Transverse colon (tissue), 4 donors: Measurements from ENCODE around the gene CKB.

Source experiments
- EP300 ChIP-seq: sonication (generic); formaldehyde crosslinking; IDR thresholded peaks from one replicate; pipeline ENCODE4 v1.6.1; 2017; ENCODE audit warnings: antibody characterized with exemption, low read depth
- POLR2A ChIP-seq: fragments of 450-650 bp; IDR thresholded peaks from one replicate; pipeline ENCODE4 v1.6.1; 2016; ENCODE audit warnings: antibody characterized with exemption, mild to moderate bottlenecking, moderate library complexity
- POLR2AphosphoS5 ChIP-seq, 3 donors: sonication (generic); formaldehyde crosslinking; IDR thresholded peaks; one replicate each; pipeline ENCODE4 v1.6.1; 2016; ENCODE audit warnings: antibody characterized with exemption in 3 of 3
- TF ChIP-seq, protein P1 (sequence below), 5 experiments: fragments of 200-600 bp in 3 of 5; fragments of 450-650 bp in 2 of 5; sonication (generic) in 3 of 5; IDR thresholded peaks; 1 replicate in 2 of 5; 2 replicates in 3 of 5; pipeline ENCODE4 v1.5.1; 2016 to 2017; ENCODE audit warnings: antibody characterized with exemption in 5 of 5, inconsistent platforms in 3 of 5, mild to moderate bottlenecking in 2 of 5, moderate library complexity in 1 of 5

DNA sequence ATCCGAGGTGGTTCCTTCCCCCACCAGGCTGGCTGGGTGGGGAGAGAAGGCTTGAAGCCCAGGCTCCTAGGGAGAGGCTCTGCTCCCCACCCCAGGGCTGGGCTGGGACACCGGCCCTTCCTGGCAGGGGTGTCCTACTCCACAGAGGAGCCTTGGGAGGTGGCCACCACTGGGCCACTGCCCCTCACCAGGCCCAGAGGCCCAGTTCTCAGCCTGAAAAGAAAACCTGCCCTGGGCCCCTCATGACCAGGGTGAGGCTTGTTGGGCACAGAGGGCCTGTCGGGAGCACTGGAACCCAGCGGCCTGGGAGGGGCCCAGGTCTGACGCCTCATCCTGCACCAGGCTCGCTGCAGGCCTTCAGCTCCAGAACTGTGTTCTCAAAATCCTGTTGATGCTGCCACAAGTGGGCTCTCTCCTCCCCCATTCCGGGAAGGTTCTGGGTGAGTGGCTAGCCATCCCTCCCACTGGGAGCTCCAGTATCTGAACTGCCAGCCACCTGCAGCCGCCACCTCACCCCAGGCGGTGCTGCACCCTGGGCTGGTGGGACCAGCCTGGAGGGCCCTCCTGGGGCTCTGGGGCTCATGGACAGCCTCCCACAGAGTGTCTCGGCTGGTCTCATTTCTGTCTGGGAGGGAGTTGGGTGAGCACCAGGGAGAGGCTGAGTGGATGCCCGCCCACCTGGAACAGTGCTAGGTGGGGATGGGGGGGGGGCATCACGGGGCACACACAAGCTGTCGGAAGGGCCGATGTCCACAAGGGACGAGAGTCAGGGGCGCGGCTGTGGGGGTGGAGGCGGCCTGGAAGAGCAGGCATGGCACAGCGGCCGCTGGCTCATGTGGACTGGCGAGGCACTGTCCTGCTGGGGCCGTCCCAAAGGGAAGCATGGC lies 28.1 kb upstream of the CKB start:
- TF ChIP-seq, protein P1, sequence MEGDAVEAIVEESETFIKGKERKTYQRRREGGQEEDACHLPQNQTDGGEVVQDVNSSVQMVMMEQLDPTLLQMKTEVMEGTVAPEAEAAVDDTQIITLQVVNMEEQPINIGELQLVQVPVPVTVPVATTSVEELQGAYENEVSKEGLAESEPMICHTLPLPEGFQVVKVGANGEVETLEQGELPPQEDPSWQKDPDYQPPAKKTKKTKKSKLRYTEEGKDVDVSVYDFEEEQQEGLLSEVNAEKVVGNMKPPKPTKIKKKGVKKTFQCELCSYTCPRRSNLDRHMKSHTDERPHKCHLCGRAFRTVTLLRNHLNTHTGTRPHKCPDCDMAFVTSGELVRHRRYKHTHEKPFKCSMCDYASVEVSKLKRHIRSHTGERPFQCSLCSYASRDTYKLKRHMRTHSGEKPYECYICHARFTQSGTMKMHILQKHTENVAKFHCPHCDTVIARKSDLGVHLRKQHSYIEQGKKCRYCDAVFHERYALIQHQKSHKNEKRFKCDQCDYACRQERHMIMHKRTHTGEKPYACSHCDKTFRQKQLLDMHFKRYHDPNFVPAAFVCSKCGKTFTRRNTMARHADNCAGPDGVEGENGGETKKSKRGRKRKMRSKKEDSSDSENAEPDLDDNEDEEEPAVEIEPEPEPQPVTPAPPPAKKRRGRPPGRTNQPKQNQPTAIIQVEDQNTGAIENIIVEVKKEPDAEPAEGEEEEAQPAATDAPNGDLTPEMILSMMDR (IDR thresholded peaks at IDR 0.05) = no peak
- TF ChIP-seq POLR2A (no peak), POLR2AphosphoS5 (IDR thresholded peaks at IDR 0.05) (no peak), EP300 (no peak)
